Neutrophil (primary cell): Measurements from ENCODE around the gene MYL2.

Experiments used
- H3K27ac ChIP-seq: fragments of 200-600 bp; sonication (generic); 2 replicates; pipeline ENCODE4 v1.5.1; 2016; ENCODE audit warnings: mild to moderate bottlenecking, moderate library complexity
- H3K27me3 ChIP-seq: fragments of 200-600 bp; sonication (generic); 2 replicates; pipeline ENCODE4 v1.6.0; 2016; ENCODE audit warnings: mild to moderate bottlenecking
- H3K36me3 ChIP-seq: fragments of 200-600 bp; sonication (generic); 2 replicates; pipeline ENCODE4 v1.5.1; 2017
- H3K4me1 ChIP-seq, 2 experiments: fragments of 200-600 bp in 1 of 2; sonication (generic) in 1 of 2; 1 replicate in 1 of 2; 2 replicates in 1 of 2; pipeline versions ENCODE4 v1.5.1 to v1.6.1; 2013 to 2016; ENCODE audit warnings: low read depth in 1 of 2, low read length in 1 of 2, mild to moderate bottlenecking in 1 of 2, moderate library complexity in 1 of 2; ENCODE audit not compliant: control insufficient read depth in 1 of 2, insufficient read depth in 1 of 2
- H3K4me3 ChIP-seq, 2 experiments: fragments of 200-600 bp in 1 of 2; sonication (generic) in 1 of 2; 1 replicate in 1 of 2; 2 replicates in 1 of 2; pipeline ENCODE4 v1.5.1; 2013 to 2016; ENCODE audit warnings: low read depth in 1 of 2, low read length in 1 of 2, mild to moderate bottlenecking in 1 of 2, moderate library complexity in 1 of 2
- H3K9me3 ChIP-seq: fragments of 200-600 bp; sonication (generic); 2 replicates; pipeline ENCODE4 v1.5.1; 2016
- TF ChIP-seq, protein P1 (sequence below): fragments of 200-600 bp; sonication (generic); IDR thresholded peaks from 2 replicates; pipeline ENCODE4 v1.5.1; 2016; ENCODE audit warnings: antibody characterized with exemption

Gene MYL2

DNA sequence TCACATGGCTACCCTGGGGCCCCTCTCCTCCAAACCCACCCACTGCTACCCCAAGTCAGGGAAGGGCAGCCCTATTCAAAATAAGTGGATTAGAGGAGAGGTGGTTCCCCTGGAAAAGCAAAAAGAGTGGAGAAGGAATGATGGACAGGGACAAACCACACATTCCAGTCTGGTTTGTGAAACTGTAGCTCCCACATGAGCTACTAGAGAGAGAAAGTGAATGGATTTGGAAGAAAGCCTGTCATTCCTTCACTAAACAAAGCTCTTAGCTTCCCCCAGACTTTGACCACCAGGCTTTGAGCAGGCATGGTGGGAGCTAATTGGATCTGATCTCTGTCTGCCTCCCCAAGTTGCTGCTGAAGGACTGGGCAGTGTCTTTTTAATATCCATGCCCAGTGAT lies 45.6 kb downstream of the MYL2 start:
- Histone ChIP-seq H3K9me3 (no peaks in the 10 kb centered on the region), H3K4me1 (no peaks in the 10 kb centered on the region), H3K27me3 (peaks cover 3% of the 10 kb centered on the region), H3K4me3 (no peak overlapping the region), H3K36me3 (no peaks in the 10 kb centered on the region), H3K27ac (no peak overlapping the region)
- TF ChIP-seq, protein P1, sequence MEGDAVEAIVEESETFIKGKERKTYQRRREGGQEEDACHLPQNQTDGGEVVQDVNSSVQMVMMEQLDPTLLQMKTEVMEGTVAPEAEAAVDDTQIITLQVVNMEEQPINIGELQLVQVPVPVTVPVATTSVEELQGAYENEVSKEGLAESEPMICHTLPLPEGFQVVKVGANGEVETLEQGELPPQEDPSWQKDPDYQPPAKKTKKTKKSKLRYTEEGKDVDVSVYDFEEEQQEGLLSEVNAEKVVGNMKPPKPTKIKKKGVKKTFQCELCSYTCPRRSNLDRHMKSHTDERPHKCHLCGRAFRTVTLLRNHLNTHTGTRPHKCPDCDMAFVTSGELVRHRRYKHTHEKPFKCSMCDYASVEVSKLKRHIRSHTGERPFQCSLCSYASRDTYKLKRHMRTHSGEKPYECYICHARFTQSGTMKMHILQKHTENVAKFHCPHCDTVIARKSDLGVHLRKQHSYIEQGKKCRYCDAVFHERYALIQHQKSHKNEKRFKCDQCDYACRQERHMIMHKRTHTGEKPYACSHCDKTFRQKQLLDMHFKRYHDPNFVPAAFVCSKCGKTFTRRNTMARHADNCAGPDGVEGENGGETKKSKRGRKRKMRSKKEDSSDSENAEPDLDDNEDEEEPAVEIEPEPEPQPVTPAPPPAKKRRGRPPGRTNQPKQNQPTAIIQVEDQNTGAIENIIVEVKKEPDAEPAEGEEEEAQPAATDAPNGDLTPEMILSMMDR, result no peak

DNA sequence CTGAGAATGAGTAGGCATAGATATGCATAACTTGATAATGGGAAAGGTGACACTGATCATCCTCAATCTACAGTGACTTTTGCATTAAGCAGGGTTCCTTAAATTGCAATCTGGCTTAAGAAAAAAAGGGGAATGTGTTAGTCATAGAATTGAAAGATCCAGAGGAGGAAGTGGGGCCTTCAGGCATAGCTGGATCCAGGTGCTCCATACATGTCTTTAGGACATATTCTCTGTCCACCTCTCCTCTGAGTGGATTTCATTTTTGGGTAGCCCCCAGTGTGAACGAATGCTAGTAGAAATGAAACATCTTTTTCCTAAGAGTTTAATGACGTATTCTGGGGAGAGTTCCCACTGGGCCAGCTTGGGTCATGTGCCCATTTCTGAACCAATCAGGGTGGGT lies 46.0 kb downstream of the MYL2 start:
- Histone ChIP-seq H3K27me3 (peaks cover 3% of the 10 kb centered on the region), H3K36me3 (no peaks in the 10 kb centered on the region), H3K4me1 (no peaks in the 10 kb centered on the region), H3K4me3 (no peak overlapping the region), H3K27ac (no peak overlapping the region), H3K9me3 (no peaks in the 10 kb centered on the region)
- TF ChIP-seq, protein P1, result no peak

GRCh38 chr12:110872100-110872499 lies 48.3 kb downstream of the MYL2 start:
- TF ChIP-seq, protein P1, result no peak
- no peaks in the 10 kb centered on the region for H3K36me3 ChIP-seq
- H3K9me3 ChIP-seq, result no peaks in the 10 kb centered on the region
- H3K4me1 ChIP-seq, result peaks cover 5 to 6% of the 10 kb centered on the region in 2 experiments
- H3K27me3 ChIP-seq, result peaks cover 3% of the 10 kb centered on the region
- H3K27ac ChIP-seq, result no peak overlapping the region
- H3K4me3 ChIP-seq, result no peak overlapping the region

GRCh38 chr12:110869803-110870202 lies 50.6 kb downstream of the MYL2 start:
- H3K9me3 ChIP-seq, result no peaks in the 10 kb centered on the region
- no peaks in the 10 kb centered on the region for H3K36me3 ChIP-seq
- TF ChIP-seq, protein P1, result no peak
- peaks cover 5 to 6% of the 10 kb centered on the region in 2 experiments for H3K4me1 ChIP-seq
- peaks cover 3% of the 10 kb centered on the region for H3K27me3 ChIP-seq
- no peak overlapping the region for H3K4me3 ChIP-seq
- no peak overlapping the region for H3K27ac ChIP-seq

GRCh38 chr12:110869026-110869425 lies 51.4 kb downstream of the MYL2 start:
- Histone ChIP-seq H3K27ac (no peak overlapping the region), H3K9me3 (no peaks in the 10 kb centered on the region), H3K36me3 (no peaks in the 10 kb centered on the region), H3K4me3 (no peak overlapping the region), H3K4me1 (peaks cover 5 to 6% of the 10 kb centered on the region in 2 experiments), H3K27me3 (peaks cover 2% of the 10 kb centered on the region)
- TF ChIP-seq, protein P1, result no peak

GRCh38 chr12:110865521-110865920 lies 54.9 kb downstream of the MYL2 start:
- Histone ChIP-seq H3K4me3 (no peak overlapping the region), H3K4me1 (peaks cover 5 to 6% of the 10 kb centered on the region in 2 experiments), H3K9me3 (no peaks in the 10 kb centered on the region), H3K27me3 (no peaks in the 10 kb centered on the region), H3K27ac (no peak overlapping the region), H3K36me3 (no peaks in the 10 kb centered on the region)
- TF ChIP-seq, protein P1, result no peak
